HepG2 (cell line): Measurements from ENCODE around the gene OR10AD1. TPM values are rescaled to one million over a fixed set of nuclear protein-coding genes. Genes with fewer than 3 reads are reported as not detected.

ENCODE experiments used
- CBFB ChIP-seq: sonication (generic); formaldehyde crosslinking; IDR thresholded peaks from 2 replicates; pipeline ENCODE4 v1.4.0; 2020; ENCODE audit warnings: missing genetic modification reagents
- GTF2F1 ChIP-seq: fragments of 150-350 bp; IDR thresholded peaks from 2 replicates; pipeline ENCODE4 v1.6.1; 2014; ENCODE audit warnings: low read length
- MIER3 ChIP-seq: IDR thresholded peaks from 2 replicates; pipeline ENCODE4 v1.6.1; 2016; ENCODE audit warnings: missing compliant biosample characterization, borderline replicate concordance
- NRL ChIP-seq: sonication (generic); formaldehyde crosslinking; IDR thresholded peaks from 2 replicates; pipeline ENCODE4 v1.5.0; 2020; ENCODE audit warnings: missing genetic modification reagents, mild to moderate bottlenecking, moderate library complexity, borderline replicate concordance
- POLR2A ChIP-seq, 2 experiments: IDR thresholded peaks; 2 replicates each; pipeline ENCODE4 v1.6.1; 2011; ENCODE audit warnings: low read depth in 2 of 2, low read length in 2 of 2, mild to moderate bottlenecking in 1 of 2, moderate library complexity in 1 of 2; ENCODE audit not compliant: insufficient read depth in 1 of 2
- SOX6 ChIP-seq, 2 experiments: fragments of 450-650 bp in 1 of 2; sonication (generic) in 1 of 2; formaldehyde crosslinking in 1 of 2; IDR thresholded peaks; 2 replicates each; pipeline versions ENCODE4 v1.4.0 to v1.6.1; 2017 to 2020; ENCODE audit warnings: antibody characterized with exemption in 1 of 2, mild to moderate bottlenecking in 1 of 2, missing genetic modification reagents in 1 of 2
- SUZ12 ChIP-seq: fragments of 150-350 bp; IDR thresholded peaks from 2 replicates; pipeline ENCODE4 v1.6.1; 2014; ENCODE audit warnings: low read depth, low read length
- TCF12 ChIP-seq, 2 experiments: fragments of 450-650 bp in 1 of 2; sonication (generic) in 1 of 2; formaldehyde crosslinking in 1 of 2; IDR thresholded peaks; 2 replicates each; pipeline versions ENCODE4 v1.6.1 to v1.8.0; 2017 to 2022; ENCODE audit warnings: antibody characterized with exemption in 1 of 2, mild to moderate bottlenecking in 1 of 2, missing genetic modification reagents in 1 of 2, moderate library complexity in 1 of 2
- ZIK1 ChIP-seq: sonication (generic); formaldehyde crosslinking; IDR thresholded peaks from 2 replicates; pipeline ENCODE4 v1.5.0; 2020; ENCODE audit warnings: mild to moderate bottlenecking, low read depth, missing genetic modification reagents, borderline replicate concordance
- ZNF224 ChIP-seq: sonication (generic); formaldehyde crosslinking; IDR thresholded peaks from 2 replicates; pipeline ENCODE4 v1.5.0; 2020; ENCODE audit warnings: mild to moderate bottlenecking, missing genetic modification reagents
- ZNF430 ChIP-seq: sonication (generic); formaldehyde crosslinking; IDR thresholded peaks from 2 replicates; pipeline ENCODE4 v1.9.0; 2021; ENCODE audit warnings: mild to moderate bottlenecking, missing genetic modification reagents
- polyA plus RNA-seq, 8 experiments: library from polyadenylated mRNA; depleted of rRNA in 3 of 8; stranded (reverse) in 7 of 8; unstranded in 1 of 8; fragments of >200 nt; fragmentation: Illumina TruSeq in 4 of 8; extraction: Trizol in 4 of 8; gene quantifications; 2 replicates each; pipeline versions ENCODE4 v1.2.1 to v1.2.3, GENCODE V29; 2011 to 2016; ENCODE audit warnings: low read depth in 4 of 8, missing spikeins in 1 of 8, mixed read lengths in 1 of 8; ENCODE audit not compliant: insufficient read depth in 1 of 8
- total RNA-seq, 5 experiments: library from RNA; depleted of rRNA; stranded (reverse); fragments of >200 nt; fragmentation: Illumina TruSeq; extraction: Trizol; gene quantifications; 2 replicates each; pipeline ENCODE4 v1.2.3, GENCODE V29; 2016; ENCODE audit warnings: low read depth in 1 of 5
- TF ChIP-seq, protein P1 (sequence below): IDR thresholded peaks from 2 replicates; pipeline ENCODE4 v1.6.1; 2016; ENCODE audit warnings: missing compliant biosample characterization, missing genetic modification reagents, borderline replicate concordance
- TF ChIP-seq, protein P2 (sequence below): sonication (generic); formaldehyde crosslinking; IDR thresholded peaks from 2 replicates; pipeline ENCODE4 v1.4.0; 2020; ENCODE audit warnings: missing genetic modification reagents
- TF ChIP-seq, protein P3 (sequence below): sonication (generic); formaldehyde crosslinking; IDR thresholded peaks from 2 replicates; pipeline ENCODE4 v1.5.1; 2020; ENCODE audit warnings: missing genetic modification reagents, mild to moderate bottlenecking, borderline replicate concordance
- TF ChIP-seq, protein P4 (sequence below): sonication (generic); formaldehyde crosslinking; IDR thresholded peaks from 2 replicates; pipeline ENCODE4 v1.8.1; 2023; ENCODE audit warnings: mild to moderate bottlenecking, missing genetic modification reagents
- TF ChIP-seq, protein P5 (sequence below): IDR thresholded peaks from 2 replicates; pipeline ENCODE4 v1.6.1; 2012; ENCODE audit warnings: inconsistent platforms
- TF ChIP-seq, protein P6 (sequence below): sonication (generic); formaldehyde crosslinking; IDR thresholded peaks from 2 replicates; pipeline ENCODE4 v1.9.0; 2021; ENCODE audit warnings: missing genetic modification reagents, borderline replicate concordance
- TF ChIP-seq, protein P7 (sequence below): sonication (generic); formaldehyde crosslinking; IDR thresholded peaks from 2 replicates; pipeline ENCODE4 v1.8.0; 2023; ENCODE audit warnings: mild to moderate bottlenecking, missing genetic modification reagents

Gene OR10AD1
- total and polyA plus RNA-seq, 2 of the 13 experiments (the other 11 are each of a cell fraction or from before 2014, with no cell fraction given), result not detected

DNA sequence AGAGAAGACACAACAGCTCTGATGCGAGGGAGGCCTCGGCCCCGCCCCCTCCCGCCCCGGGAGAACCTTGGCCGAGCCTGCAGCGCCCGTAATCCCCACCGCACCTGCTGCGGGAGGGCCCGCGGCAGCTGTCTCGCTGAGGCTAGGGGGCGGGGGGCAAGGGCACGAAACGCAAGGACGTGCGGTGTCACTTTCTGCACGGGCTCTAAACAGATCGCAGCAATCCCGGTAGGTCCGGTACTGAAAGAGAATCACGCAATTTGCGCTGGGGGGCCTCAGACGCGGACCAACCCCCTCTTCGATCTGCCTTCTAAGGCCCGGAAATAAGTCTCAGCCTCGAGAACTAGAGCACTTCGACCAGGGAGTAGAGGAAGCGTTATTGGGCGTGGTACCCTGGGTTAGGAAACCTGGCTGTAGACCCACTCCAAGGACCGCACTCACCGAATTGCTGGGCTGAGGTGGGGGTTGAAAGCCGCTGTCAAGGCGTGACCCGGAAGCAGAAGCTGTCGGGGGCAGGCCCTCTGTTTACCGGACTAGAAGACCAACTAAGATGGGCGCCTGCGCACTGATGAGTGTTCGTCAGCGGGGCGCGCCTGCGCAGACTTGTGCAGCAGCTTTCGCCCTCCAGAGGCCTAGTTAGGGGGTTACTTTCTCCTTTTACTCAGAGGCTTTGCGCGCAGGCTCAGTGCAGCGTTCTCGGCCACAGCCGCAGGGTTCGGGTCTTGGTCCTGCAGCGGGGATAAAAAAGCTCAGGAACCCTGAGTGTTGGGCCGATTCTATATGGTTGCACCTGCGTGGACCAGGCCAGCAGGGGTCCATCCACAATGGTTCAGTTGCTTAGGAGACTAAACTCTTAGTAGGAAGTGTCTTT, 45.8 kb downstream of the OR10AD1 start, which contains the start of gene ASB8 (continued):
- TF ChIP-seq, protein P1, sequence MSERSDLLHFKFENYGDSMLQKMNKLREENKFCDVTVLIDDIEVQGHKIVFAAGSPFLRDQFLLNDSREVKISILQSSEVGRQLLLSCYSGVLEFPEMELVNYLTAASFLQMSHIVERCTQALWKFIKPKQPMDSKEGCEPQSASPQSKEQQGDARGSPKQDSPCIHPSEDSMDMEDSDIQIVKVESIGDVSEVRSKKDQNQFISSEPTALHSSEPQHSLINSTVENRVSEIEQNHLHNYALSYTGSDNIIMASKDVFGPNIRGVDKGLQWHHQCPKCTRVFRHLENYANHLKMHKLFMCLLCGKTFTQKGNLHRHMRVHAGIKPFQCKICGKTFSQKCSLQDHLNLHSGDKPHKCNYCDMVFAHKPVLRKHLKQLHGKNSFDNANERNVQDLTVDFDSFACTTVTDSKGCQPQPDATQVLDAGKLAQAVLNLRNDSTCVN (CRISPR knock-in tag), result no peak; the same call in 1 of the 2 replicates
- TF ChIP-seq, protein P2, sequence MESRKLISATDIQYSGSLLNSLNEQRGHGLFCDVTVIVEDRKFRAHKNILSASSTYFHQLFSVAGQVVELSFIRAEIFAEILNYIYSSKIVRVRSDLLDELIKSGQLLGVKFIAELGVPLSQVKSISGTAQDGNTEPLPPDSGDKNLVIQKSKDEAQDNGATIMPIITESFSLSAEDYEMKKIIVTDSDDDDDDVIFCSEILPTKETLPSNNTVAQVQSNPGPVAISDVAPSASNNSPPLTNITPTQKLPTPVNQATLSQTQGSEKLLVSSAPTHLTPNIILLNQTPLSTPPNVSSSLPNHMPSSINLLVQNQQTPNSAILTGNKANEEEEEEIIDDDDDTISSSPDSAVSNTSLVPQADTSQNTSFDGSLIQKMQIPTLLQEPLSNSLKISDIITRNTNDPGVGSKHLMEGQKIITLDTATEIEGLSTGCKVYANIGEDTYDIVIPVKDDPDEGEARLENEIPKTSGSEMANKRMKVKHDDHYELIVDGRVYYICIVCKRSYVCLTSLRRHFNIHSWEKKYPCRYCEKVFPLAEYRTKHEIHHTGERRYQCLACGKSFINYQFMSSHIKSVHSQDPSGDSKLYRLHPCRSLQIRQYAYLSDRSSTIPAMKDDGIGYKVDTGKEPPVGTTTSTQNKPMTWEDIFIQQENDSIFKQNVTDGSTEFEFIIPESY (CRISPR knock-in tag), result no peak
- no peak for TF ChIP-seq CBFB (CRISPR knock-in tag)
- TF ChIP-seq SUZ12, result no peak
- TF ChIP-seq MIER3 (CRISPR knock-in tag), result peak; percentile 50; the same call in 1 of the 2 replicates
- TF ChIP-seq, protein P3, sequence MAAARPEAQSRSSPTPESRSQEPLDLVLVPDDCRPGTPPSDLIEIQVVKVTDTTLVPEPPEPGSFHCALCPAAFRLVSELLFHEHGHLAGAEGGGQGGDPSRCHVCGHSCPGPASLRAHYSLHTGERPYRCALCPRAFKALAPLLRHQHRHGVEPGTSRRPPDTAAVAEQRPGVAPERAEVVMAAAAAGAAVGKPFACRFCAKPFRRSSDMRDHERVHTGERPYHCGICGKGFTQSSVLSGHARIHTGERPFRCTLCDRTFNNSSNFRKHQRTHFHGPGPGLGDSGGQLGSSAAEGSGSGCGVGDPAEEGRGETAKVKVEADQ, result no peak; the same call in 1 of the 2 replicates
- no peak for TF ChIP-seq TCF12 (IDR thresholded peaks at IDR 0.05)
- TF ChIP-seq TCF12 (CRISPR knock-in tag; IDR thresholded peaks at IDR 0.05), result no peak
- TF ChIP-seq SOX6 (IDR thresholded peaks at IDR 0.05), result no peak
- TF ChIP-seq SOX6 (CRISPR knock-in tag; IDR thresholded peaks at IDR 0.05), result peak; percentile 44
- peak; percentile 72; the same call in 1 of the 2 replicates for TF ChIP-seq NRL
- no peak for TF ChIP-seq ZIK1
- TF ChIP-seq, protein P4, sequence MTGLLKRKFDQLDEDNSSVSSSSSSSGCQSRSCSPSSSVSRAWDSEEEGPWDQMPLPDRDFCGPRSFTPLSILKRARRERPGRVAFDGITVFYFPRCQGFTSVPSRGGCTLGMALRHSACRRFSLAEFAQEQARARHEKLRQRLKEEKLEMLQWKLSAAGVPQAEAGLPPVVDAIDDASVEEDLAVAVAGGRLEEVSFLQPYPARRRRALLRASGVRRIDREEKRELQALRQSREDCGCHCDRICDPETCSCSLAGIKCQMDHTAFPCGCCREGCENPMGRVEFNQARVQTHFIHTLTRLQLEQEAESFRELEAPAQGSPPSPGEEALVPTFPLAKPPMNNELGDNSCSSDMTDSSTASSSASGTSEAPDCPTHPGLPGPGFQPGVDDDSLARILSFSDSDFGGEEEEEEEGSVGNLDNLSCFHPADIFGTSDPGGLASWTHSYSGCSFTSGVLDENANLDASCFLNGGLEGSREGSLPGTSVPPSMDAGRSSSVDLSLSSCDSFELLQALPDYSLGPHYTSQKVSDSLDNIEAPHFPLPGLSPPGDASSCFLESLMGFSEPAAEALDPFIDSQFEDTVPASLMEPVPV (CRISPR knock-in tag), result no peak
- TF ChIP-seq, protein P5, sequence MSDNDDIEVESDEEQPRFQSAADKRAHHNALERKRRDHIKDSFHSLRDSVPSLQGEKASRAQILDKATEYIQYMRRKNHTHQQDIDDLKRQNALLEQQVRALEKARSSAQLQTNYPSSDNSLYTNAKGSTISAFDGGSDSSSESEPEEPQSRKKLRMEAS, result peak; percentile 67
- no peak for TF ChIP-seq GTF2F1
- peak; percentile 76; the same call in 1 of the 2 replicates for TF ChIP-seq ZNF224
- TF ChIP-seq POLR2A (IDR thresholded peaks at IDR 0.05; ENCODE audit: insufficient read depth in 1 of 2, low read depth in 2 of 2, low read length in 2 of 2), result peak; percentile 50 to 65
- TF ChIP-seq, protein P6, sequence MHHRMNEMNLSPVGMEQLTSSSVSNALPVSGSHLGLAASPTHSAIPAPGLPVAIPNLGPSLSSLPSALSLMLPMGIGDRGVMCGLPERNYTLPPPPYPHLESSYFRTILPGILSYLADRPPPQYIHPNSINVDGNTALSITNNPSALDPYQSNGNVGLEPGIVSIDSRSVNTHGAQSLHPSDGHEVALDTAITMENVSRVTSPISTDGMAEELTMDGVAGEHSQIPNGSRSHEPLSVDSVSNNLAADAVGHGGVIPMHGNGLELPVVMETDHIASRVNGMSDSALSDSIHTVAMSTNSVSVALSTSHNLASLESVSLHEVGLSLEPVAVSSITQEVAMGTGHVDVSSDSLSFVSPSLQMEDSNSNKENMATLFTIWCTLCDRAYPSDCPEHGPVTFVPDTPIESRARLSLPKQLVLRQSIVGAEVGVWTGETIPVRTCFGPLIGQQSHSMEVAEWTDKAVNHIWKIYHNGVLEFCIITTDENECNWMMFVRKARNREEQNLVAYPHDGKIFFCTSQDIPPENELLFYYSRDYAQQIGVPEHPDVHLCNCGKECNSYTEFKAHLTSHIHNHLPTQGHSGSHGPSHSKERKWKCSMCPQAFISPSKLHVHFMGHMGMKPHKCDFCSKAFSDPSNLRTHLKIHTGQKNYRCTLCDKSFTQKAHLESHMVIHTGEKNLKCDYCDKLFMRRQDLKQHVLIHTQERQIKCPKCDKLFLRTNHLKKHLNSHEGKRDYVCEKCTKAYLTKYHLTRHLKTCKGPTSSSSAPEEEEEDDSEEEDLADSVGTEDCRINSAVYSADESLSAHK (CRISPR knock-in tag), result no peak
- TF ChIP-seq ZNF430 (CRISPR knock-in tag), result peak; percentile 81
- TF ChIP-seq, protein P7, sequence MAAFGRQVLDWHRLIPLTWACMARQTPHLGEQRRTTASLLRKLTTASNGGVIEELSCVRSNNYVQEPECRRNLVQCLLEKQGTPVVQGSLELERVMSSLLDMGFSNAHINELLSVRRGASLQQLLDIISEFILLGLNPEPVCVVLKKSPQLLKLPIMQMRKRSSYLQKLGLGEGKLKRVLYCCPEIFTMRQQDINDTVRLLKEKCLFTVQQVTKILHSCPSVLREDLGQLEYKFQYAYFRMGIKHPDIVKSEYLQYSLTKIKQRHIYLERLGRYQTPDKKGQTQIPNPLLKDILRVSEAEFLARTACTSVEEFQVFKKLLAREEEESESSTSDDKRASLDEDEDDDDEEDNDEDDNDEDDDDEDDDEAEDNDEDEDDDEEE (CRISPR knock-in tag), result 0 out of 2 replicates have a peak, but pooled peaks have one; percentile 27
